RPMI8226 (cell line): Measurements from ENCODE around the gene ERBB4.
A peak's percentile ranks its signal among the peaks of the same experiment; 100 is the strongest.

Source experiments
- DNase-seq: peaks from one replicate; pipeline ENCODE4 v3.0.0-alpha.2; 2015

ERBB4 gene

GRCh38 chr2:211503198-211503597, 1035.4 kb downstream of the ERBB4 start:
- DNase-seq, result no peak

- DNase-seq, result no peak
These were observed 1039.9 kb downstream of the ERBB4 start for GRCh38 chr2:211498551-211499205.

GRCh38 chr2:211495339-211495738, 1043.3 kb downstream of the ERBB4 start:
- no peak for DNase-seq

GRCh38 chr2:211494536-211494935, 1044.1 kb downstream of the ERBB4 start:
- no peak for DNase-seq

- DNase-seq, result no peak
These were observed 1044.5 kb downstream of the ERBB4 start for GRCh38 chr2:211494085-211494484.

- DNase-seq, result no peak
These were observed 1050.9 kb downstream of the ERBB4 start for GRCh38 chr2:211487733-211488132.

- no peak for DNase-seq
These were observed 1059.0 kb downstream of the ERBB4 start for GRCh38 chr2:211479536-211480150.

GRCh38 chr2:211477537-211478275, 1060.9 kb downstream of the ERBB4 start:
- DNase-seq, result no peak

GRCh38 chr2:211473116-211473515, 1065.5 kb downstream of the ERBB4 start:
- no peak for DNase-seq

GRCh38 chr2:211469664-211470059, 1068.9 kb downstream of the ERBB4 start:
- DNase-seq, result no peak

- no peak for DNase-seq
These were observed 1069.5 kb downstream of the ERBB4 start for GRCh38 chr2:211468877-211469663.

- no peak for DNase-seq
These were observed 1070.4 kb downstream of the ERBB4 start for GRCh38 chr2:211468217-211468616.

GRCh38 chr2:211463397-211463796, 1075.2 kb downstream of the ERBB4 start:
- no peak for DNase-seq

GRCh38 chr2:211458974-211459373, 1079.6 kb downstream of the ERBB4 start:
- DNase-seq, result no peak

- no peak for DNase-seq
These were observed 1081.3 kb downstream of the ERBB4 start for GRCh38 chr2:211457325-211457724.

- DNase-seq, result peak; percentile 51
These were observed 1083.3 kb downstream of the ERBB4 start for GRCh38 chr2:211455216-211455841.

- no peak for DNase-seq
These were observed 1083.9 kb downstream of the ERBB4 start for GRCh38 chr2:211454679-211455078.

GRCh38 chr2:211453311-211453887, 1085.2 kb downstream of the ERBB4 start:
- no peak for DNase-seq

- DNase-seq, result no peak
These were observed 1087.0 kb downstream of the ERBB4 start for GRCh38 chr2:211451642-211452041.

- DNase-seq, result no peak
These were observed 1088.8 kb downstream of the ERBB4 start for GRCh38 chr2:211449819-211450218.

GRCh38 chr2:211447548-211447947, 1091.1 kb downstream of the ERBB4 start:
- peak; percentile 30 for DNase-seq

- DNase-seq, result no peak
These were observed 1098.5 kb downstream of the ERBB4 start for GRCh38 chr2:211440107-211440506.
